Stimulated activated CD4-positive, alpha-beta T cell treated with anti-CD3 and anti-CD28 coated beads, TNF-alpha, amount 100 ng/mL, for 4 hours (primary cell): ENCODE measurements around the gene RPRD1A.
"Not testable (repeated sequence)": the region's sequence is repeated elsewhere in the genome, so short reads cannot be mapped to it uniquely, and the experiment has no call there.

Experiments used
- DNase-seq, 3 experiments: peaks; one replicate each; pipeline ENCODE4 v3.0.0-alpha.2; 2020; ENCODE audit warnings: low read depth in 3 of 3

The RPRD1A gene, protein sequence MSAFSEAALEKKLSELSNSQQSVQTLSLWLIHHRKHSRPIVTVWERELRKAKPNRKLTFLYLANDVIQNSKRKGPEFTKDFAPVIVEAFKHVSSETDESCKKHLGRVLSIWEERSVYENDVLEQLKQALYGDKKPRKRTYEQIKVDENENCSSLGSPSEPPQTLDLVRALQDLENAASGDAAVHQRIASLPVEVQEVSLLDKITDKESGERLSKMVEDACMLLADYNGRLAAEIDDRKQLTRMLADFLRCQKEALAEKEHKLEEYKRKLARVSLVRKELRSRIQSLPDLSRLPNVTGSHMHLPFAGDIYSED

DNA sequence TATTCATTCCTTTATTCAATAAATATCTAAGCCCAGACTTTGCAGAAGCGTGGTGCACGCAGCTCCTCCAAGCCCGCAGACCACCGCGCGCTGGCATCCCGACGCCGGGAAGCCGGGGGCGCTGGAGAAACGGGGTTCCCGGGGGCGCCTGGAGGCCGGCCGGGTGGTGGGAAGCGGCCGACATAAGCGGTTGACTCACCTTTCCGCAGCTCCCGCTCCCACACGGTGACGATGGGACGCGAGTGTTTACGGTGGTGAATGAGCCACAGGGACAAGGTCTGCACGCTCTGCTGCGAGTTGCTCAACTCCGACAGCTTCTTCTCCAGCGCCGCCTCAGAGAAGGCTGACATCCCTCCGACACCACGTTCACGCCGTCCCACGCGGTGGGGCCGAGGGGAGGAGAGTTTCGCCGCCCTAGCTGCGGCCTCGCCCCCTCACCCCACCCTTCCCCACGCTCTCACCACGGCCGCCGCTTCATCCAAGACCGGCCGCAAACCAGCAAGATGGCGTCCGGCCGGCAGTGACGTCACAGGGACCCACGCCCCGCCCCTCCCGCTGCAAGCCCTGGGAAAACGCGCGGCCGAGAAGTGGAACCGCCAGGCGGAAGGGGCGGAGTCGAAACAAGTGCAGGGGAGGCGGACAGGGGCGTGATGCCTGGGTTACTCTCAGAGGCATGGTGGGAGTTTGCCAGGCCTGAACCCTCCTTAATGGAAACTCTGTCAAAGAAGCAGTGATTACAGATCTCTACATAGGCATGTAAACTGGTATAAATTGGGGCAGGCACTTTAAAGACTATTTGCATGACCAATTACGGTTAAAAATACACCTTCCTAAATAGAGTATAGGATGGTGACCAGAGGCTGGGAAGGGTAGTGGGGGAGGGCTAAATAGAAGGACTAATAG, at the start of gene RPRD1A:
RPRD1A (minus strand) TSS at position 505 of the 903 bp plus-strand sequence; CDS start at position 350, 155 bp downstream.
- DNase-seq, result peak; percentile 97 to 98 (median 97)

DNA sequence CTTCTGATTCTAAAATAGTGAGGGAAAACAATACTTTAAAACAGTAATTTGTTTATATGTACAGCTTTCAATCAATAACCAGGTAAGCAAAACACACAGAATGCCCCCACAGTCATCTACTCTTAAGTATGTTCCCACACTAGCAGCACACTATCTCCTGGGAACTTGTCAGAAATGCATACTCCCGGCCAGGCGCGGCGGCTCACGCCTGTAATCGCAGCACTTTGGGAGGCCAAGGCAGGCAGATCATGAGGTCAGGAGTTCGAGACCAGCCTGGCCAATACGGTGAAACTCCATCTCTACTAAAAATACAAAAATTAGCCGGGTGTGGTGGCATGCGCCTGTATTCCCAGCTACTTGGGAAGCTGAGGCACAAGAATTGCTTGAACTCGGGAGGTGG, 49.4 kb upstream of the RPRD1A start:
- DNase-seq, result not testable (repeated sequence)

DNA sequence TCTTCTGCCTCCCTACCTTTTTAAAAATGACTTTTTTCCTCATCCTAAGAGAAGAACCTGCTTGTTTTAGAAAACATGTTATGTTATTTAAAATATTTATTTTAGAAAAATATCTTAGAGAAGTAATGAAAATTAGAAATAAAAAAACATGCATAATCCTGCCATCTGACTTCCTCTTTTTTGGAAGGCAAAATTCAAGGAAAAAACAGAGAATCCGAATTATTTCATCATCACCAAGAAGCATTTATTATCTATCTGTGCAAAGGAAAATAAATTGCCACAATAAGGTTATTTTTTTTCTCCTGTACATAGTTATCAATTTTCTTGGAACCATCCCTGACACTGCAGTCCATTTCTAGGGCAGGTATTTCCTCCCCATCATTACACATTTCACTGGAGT, 47.4 kb upstream of the RPRD1A start:
- no peak for DNase-seq

DNA sequence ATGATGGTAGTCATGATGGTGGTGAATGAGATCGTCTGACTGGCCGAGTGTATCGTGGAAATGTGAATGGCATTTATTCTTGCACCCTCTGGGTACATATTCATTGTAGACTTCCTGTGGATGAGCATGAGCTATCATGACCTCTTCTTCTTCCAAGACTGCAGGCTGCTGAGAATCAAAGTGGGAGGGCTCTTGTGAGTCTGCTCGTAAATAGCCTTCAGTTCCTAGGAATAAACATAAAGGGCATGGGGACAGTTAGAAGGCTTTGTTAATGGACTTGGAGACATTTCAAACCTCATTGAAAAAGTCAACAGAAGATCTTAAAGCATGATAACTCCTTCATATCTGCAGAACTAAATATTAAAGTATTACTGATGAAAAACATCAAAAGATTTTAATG, 46.9 kb upstream of the RPRD1A start:
- no peak for DNase-seq

DNA sequence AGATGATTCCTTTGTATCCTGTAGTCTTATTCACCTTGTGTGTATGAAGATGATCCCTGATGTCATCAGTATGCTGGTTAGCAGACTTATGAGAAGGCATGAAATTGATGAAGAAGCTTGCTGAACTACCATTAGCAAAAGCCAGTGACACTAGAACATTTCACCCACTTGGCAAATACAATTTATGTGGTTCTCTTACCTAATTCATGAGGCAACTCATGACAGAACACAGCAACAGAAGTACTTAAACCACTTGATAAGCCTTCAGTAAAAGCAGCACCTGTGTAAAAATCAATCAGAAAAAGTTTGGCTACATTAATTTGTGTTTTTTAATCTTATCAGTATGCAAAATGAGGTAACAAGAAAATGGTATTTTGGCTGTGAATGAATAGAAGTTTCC, 44.9 kb upstream of the RPRD1A start:
- DNase-seq, result no peak

DNA sequence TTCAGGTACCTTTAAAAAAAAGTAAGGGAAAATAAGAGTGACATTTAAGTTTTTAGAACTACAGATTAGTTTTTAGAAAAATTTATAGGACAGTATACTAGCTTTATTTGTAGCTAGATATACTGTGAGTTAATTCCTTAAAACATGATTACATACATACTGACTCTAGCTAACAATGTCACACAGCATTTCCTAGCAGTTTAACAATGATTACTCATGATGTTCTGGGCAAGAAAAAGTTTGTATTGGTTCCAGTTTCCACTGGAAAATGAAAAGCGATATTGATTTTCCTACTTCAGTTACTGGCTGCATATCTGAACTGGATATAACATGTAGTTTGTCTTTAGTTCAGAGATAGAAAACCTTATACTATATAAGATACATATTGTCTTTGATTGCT, 42.4 kb upstream of the RPRD1A start:
- no peak for DNase-seq

DNA sequence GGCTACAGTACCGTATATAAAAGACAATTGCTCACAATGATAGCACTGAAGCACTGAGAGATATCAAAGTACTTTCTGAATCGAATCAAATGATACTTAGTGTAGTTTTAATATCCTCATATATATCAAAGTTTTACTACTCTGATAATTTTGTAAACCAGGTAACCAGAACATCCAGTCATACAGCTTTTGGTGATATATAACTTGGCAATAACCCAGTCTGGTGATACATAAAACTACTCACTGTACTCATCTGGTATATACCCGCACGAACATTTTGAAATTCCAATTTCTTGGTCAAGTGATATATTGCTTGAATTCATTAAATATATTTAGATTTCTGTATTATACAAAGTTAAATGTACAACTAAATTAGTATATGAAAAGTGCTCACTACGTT, 41.2 kb upstream of the RPRD1A start:
- no peak for DNase-seq

DNA sequence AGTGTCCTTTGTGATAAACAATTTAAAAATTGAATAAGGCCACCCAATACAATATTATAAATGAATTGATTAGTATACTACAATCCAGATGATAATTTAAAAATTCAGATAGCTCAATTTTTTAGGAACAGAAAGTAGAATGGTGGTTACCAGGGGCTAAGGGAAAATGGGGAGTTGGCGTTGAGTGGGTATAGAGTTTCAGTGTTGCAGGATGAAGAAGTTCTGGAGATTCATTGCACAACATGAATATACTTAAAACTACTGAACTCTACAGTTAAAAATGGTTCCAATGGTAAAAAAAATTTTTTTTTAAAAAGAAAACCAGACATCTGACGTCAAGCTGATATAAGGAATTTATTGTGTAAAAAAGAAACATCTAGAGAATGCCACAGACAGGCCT, 40.8 kb upstream of the RPRD1A start:
- DNase-seq, result no peak

DNA sequence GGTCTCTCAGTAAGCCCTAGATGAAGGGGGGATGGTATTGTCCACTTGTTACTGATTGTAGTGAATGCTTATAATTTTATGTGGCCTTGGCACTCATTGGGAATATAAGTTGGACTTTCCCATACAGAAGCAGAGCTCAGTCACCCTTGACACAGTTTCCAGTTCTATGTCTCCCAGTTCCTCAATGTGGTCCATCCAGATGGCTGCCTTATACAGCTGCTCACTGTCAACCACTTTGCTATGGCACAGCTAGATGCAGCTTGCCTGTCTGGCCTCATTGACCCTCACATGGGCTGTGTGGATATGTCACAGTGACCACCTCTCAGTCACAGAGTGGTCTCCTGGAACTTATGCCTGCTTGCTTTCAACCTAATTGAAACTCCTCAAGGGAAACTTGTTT, 40.1 kb upstream of the RPRD1A start:
- no peak for DNase-seq

DNA sequence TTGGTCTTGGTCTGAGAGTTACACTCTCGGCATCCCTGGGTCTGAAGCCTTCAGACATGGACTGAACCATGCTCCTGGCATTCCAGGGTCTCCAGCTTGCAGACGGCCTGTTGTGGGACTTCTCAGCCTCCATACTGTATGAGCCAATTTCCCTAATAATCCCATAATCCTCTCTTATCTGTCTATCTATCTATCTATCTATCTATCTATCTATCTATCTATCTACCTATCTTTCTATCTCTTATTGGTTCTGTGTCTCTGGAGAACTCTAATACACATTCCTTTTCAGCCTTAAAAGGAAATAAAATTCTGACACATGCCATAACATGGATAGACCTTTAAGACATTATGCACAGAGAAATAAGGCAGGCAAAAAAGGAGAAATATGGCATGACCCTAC, 37.4 kb upstream of the RPRD1A start:
- no peak for DNase-seq

DNA sequence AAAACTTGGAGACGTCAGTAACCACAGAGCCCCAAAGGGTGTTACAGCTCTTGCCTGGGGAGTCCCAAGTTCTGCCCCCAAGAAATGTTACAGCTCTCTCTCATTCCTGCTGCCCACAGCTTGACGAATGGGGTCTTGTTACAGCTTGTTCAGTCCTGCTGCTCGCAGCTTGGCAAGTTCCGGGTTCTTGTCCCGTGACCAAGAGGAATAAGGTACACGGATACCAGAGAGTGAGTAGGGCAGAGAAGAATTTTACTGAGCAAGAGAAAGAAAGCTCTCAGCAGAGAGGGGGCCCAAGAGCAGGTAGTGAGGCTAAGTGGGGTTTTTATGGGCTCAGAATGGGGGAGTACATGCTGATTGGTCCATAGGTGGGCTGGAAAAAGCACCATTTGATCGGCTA, 34.6 kb upstream of the RPRD1A start:
- DNase-seq, result no peak

DNA sequence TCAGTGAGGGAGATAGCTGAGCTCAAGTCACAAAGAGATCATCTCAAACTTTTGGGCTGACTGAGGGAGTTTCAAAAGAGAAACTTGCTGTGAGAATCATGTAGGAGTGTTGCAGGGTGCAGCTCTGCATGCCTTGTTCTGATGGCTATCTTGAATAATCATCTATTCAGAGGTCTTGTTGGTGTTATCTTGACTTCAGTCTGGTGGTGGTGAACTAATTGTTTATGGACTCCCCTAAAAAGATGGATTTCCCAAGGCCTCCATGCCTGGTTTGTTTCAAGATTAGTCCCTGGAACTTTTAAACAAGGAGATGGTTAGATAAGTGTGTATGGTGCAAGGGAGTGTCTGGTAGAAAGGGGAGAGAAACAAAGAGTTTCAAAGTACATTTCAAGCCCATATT, 32.0 kb upstream of the RPRD1A start:
- no peak for DNase-seq

DNA sequence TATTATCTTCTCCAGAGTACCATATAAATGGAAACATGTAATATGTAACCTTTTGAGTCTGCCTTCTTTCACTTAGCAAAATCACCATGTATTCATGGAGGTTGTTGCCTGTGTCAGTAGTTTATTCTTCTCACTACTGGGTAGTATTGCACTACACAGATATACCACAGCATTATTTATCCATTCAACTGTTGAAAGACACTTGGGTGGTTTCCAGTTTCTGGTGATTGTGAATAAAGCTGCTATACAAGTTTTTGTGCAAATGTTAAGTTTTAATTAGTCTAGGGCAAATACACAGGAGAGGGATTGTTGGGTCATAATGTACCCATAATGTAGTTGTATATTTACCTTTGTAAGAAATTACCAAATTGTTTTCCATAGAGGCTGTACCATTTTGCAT, 29.6 kb upstream of the RPRD1A start:
- no peak for DNase-seq

DNA sequence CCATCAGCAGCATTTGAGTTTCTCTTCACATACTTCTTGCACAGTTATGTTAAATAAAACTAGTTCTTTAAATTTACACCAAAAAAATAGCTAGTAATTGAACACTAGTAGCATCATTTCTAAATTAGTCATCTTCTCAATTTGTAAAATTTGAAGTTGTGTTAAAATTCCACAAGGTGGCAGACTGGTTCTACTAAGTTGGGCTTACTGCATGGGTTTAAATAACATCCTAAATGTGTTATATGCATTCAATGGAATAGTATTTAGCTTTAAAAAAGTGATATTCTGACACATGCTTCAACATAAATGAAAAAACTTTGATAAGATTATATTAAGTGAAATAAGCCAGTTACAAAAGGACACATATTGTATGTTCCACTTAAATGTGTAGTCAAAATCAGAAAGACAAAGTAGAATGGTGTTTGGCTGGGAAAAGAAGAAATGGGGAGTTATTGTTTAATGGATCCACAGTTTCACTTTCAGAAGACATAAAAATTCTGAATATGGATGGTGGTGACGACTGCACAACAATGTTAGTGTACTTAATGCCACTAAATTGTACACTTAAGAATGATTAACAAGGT, 28.7 kb upstream of the RPRD1A start:
- no peak for DNase-seq

DNA sequence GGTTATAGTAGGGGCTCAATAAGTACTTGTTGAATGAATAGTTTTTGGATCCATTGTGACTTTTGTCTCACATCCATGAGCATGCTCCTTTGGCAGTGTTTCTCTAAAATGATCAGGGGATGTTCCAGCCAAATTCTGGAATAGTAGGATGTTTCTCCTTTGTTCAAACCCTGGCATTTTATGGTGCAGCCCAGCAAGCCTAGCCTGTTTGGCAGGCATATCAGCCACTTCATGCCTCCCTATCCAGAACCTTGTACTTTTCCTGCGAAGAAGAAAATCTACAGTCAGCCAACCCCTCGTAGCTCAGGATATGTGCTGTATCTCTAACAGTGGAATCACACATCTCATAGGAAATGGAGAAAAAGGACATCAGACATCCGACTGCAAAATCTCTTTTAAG, 27.1 kb upstream of the RPRD1A start:
- DNase-seq, result no peak

DNA sequence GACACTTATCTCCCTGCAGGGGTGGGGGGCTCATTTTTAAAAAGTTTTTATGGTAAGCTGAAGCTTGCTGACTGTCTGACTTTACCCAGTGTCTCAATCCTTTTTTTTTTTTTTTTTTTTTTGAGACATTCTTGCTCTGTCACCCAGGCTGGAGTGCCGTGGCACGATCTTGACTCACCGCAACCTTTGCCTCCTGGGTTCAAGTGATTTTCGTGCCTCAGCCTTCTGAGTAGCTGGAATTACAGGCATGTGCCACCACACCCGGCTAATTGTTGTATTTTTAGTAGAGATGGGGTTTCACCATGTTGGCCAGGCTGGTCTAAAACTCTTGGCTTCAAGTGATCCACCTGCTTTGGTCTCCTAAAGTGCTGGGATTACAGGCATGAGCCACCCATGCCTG, 24.8 kb upstream of the RPRD1A start:
- not testable (repeated sequence) for DNase-seq

DNA sequence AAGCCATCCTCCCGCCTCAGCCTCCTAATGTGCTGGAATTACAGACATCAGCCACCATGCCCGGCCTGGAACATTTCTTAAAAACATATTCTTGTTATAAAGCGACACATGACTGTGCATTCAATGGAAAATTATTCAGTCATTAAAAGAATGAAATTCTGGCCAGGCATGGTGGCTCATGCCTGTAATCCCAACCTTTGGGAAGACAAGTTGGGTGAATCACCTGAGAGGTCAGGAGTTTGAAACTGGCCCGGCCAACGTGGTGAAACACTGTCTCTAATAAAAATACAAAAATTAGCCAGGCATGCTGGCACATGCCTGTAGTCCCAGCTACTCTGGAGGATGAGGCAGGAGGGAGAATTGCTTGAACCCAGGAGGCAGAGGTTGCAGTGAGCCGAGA, 21.6 kb upstream of the RPRD1A start:
- DNase-seq, result no peak

DNA sequence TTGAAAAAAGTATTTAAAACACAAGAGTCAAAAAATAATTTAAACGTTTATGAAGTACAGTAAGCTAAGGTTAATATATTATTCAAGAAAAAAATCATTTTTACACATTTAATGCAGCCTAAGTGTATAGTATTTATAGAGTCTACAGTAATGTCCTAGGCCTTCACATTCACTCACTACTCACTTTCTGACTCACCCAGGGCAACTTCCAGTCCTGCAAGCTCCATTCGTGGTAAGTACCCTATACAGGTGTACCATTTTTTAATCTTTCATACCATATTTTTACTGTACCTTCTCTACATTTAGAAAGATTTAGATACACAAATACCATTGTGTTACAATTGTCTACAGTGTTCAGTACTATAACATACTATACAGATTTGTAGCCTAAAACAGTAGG, 20.9 kb upstream of the RPRD1A start:
- DNase-seq, result no peak

DNA sequence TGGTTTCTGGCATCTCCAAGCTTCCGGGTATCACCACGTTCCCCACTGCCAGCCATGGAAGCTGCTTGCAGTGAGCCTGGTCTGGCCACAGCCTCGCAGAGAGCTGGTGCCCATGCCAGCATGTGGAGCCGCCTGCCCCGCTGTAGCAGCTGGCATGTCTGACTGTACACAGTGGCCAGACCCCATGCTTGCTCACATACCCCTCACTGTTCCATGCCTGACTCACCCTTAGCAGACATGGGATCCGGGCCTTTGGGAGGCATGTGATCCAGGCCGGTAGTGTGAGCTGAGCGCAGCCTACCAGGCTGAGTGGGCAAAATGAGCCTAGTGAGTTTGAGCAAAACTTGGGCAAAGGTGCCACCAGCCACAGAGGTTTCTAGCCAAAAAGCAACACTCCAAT, 18.8 kb upstream of the RPRD1A start:
- no peak for DNase-seq

DNA sequence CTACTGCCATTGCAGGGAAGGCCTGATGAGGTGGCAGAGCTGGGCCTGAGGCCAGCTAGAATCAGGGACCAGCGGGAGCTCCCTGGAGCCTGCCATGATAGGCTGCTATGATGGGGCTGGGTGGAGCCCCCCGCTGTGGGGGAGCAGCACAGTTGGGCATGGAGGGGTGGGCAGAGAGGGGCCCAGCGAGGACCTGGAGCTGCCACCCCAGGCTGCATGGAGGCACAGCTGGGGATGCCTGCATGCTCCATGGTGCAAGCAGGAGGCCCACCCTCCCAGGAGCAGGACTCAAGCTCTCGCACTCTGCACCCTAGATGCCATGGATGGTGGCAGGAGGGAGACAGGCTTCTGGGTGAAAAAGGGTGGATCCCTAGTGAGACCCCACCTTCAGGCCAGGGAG, 17.8 kb upstream of the RPRD1A start:
- DNase-seq, result no peak

DNA sequence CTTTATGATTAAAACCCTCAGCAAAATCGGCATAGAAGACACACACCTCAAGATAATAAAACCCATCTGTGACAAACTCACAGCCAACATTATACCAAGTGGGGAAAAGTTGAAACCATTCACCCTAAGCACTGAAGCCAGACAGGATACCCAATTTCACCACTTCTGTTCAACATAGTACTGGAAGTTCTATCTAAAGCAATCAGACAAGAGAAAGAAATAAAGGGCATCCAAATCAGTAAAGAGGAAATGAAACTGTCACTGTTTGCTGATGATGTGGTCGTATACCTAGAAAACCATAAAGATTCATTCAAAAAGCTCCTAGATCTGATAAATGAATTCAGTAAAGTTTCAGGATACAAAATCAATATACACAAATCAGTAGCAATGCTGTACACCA, 16.4 kb upstream of the RPRD1A start:
- no peak for DNase-seq

DNA sequence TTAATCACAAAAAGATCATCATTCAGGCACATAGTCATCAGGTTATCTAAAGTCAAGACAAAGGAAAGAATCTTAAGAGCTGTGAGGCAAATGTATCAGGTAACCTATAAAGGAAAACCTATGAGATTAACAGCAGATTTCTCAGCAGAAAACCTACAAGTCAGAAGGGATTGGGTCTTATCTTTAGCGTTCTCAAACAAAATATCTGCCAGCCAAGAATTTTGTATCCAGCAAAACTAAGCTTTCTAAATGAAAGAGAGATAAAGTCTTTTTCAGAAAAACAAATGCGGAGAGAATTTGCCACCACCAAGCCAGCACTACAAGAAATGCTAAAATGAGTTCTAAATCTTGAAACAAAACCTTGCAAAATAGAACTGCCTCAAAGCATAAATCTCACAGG, 13.8 kb upstream of the RPRD1A start:
- DNase-seq, result not testable (repeated sequence)
